Frontal cortex (tissue), 4 donors: ENCODE data around the gene CASK. TPM values are rescaled to one million over a fixed set of nuclear protein-coding genes. Genes with fewer than 3 reads are reported as not detected.
"Not testable (repeated sequence)": the region's sequence is repeated elsewhere in the genome, so short reads cannot be mapped to it uniquely, and the experiment has no call there.

ENCODE experiments used
- DNase-seq, 2 donors: peaks; one replicate each; pipeline ENCODE4 v3.0.0; 2012; ENCODE audit warnings: low spot score in 2 of 2
- FAIRE-seq: peaks from 2 replicates; lab custom pipeline; 2012; peaks lifted over from hg19 to GRCh38; lab: Jason Lieb, UNC
- total RNA-seq: library from RNA; depleted of rRNA; stranded (reverse); fragments of >200 nt; gene quantifications from one replicate; pipeline ENCODE4 v1.2.3, GENCODE V29; 2014
- donor health status: control.
- donor health status: control.
- donor health status: control.

The CASK gene
- total RNA-seq, 1 donor from 2014 or later = 72.6 TPM

DNA sequence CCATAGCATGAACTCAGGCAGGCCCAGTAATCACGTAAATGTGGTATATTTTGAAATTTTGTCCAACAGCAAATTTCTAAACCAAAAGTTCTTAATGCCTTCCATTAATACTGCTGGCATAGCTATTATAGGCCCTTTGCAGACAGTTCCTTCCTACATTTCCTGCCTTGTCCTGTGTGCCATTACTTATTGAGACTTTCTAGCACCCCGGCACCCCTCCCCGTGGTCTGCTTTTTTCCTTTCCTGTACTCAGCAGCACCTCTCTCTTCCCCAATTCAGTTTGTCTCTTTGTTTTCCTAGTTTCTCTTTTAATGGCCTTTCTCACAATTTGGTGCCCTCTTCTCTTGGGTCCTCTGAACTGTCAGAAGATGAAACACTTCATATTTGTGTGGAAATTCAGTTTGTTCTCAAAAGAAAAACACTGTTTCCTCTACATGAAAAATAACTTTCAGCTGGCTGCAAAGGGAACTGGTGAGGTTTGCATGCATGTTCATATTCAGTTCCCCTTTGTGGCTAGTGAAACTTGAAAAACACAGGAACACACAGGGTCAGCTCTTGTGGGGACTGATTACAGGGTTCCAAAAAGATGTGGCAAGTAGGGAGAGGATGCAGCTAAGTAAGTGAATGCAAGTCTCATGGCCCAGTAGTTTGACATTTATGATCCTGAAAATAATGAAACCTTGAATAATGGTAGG lies 217.5 kb downstream of the CASK start:
- DNase-seq (no peak), FAIRE-seq (no peak)

DNA sequence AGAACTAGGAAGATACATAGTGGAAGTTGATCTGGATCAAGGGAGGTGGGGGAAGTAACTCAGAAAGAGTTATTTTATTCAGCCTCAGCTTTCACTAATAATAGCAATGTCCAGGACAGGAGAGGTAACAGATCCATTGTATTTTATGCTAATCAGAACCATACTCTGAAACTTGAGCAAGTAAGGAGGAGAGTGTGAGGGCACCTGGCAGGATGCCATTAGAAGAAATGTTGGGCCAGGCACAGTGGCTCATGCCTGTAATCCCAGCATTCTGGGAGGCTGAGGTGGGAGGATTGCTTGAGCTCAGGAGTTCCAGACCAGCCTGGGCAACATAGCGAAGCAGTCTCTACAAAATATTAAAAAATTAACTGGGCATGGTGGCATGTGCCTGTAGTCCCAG lies 218.3 kb downstream of the CASK start:
- FAIRE-seq = no peak

DNA sequence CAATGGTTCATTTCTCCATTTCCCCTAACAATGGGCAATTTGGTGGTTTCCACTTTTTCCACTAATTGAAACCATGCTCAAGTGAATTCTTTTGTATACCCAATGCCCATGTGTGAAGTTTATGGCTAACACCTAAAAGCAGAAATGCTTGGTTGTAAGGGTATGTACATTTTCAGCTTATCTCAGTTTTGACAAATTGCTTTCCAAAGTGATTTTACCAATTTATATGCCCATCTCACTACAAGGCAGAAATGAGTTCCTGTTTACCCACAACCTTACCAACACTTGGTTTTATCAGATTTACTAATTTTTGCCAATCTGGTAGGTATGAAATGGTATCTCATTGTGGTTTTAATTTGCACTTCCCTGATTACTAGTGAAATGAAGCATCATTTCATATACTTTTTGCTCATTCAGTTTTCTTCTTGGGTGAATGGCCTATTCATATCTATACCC lies 219.8 kb downstream of the CASK start:
- DNase-seq = no peak
- no peak for FAIRE-seq

More for the DNA sequence above, 218.3 kb downstream of the CASK start:
- DNase-seq = no peak

DNA sequence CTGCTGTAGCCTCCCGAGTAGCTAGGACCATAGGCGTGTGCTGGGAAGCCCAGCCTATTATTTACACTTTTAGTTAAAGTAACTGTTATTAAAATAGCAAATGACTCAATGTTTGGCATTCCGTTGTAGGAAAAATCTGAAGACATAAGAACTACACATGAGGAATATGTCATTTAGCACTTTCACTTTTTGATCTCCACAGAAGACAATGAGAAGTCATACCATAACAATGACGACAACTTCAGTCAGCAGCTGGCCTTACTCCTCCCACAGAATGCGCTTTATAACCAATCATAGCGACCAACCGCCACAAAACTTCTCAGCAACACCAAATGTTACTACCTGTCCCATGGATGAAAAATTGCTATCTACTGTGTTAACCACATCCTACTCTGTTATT lies 227.9 kb downstream of the CASK start:
- FAIRE-seq (no peak), DNase-seq (no peak)

DNA sequence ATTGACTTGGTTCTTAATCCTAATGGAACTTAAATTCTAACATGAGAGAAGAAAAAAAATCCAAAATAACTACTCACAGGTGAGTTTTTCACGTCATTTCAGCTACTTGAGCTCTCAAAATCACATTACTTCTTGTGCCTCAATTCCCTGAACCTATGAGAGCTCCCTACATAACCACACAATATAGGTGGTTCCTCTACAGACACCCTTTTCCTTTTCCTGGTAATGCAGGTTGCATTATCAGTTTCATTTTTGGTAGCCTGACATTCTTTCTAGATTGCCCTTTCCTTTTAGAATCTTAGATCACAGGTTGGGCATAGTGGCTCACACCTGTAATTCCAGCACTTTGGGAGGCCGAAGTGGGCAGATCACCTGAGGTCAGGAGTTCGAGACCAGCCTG lies 230.3 kb downstream of the CASK start:
- no peak for FAIRE-seq
- no peak for DNase-seq

DNA sequence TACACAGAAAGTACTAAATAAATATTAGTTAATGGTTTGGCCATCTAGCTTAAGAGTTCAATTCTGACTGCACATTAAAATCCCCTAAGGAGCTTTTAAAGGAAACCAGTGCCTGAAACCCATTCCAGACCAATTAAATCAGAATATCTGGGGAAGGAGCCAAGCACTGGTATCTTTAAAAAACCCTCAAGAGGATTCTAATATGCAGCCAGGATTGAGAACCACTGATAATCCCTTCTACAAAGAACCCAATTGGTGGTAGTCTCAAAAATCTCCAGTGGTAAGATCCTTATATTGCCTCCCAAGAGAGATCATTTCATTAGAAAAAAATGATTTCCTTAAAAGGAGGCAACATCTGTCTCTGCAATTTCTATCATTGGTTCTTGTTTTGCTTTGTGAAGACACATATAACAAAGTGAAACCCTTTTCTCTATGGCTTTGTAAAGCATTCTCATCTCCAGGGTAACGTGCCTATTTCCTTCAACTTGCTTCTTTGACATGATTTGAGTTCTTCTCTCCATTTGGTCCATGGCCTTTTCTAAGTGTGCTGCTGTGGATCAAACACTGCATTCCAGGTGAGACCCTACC lies 231.1 kb downstream of the CASK start:
- FAIRE-seq (no peak), DNase-seq (no peak)

DNA sequence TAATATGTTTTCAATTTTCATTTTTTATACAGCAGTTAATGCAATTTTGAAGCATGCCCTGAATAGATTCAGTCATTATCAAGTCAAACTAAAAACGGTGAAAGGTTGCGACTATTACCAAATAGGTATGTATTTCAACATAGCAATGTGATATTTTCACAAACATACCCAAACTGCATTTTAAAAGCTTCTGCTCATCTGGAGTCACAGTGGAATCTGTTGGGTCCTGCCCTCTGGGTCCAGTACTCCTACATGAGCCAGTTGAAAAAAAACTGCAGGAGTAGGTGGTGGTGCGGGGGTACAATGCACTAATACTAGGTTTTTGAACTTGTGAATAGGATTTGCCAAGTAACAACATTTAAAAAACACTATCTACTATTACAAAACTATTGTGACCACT lies 233.6 kb downstream of the CASK start:
- FAIRE-seq (no peak), DNase-seq (no peak)

DNA sequence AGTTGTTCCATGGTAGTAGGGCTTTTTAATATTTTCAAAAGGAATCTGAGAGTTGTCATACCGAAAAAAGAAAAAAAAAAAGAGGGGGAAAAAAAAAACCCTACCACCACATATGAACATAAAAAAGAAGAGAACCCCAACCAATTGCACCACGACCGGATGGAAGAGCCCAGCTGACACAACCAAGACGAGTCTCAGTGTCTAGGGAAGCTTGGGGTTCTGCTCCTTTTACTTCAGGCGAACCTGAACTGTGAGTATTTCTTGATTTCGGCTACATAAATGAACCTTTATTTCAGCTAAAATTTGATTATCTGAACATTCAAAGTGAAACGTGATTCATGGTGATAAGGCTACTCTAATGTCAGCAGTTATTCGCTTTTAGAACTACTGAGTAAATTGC lies 234.5 kb downstream of the CASK start, which contains the start of gene GPR34:
GPR34 (plus strand) TSS at position 139 of the 400 bp plus-strand sequence. CDS start 6,661 bp downstream, outside the sequence.
- FAIRE-seq (no peak), DNase-seq (no peak)

DNA sequence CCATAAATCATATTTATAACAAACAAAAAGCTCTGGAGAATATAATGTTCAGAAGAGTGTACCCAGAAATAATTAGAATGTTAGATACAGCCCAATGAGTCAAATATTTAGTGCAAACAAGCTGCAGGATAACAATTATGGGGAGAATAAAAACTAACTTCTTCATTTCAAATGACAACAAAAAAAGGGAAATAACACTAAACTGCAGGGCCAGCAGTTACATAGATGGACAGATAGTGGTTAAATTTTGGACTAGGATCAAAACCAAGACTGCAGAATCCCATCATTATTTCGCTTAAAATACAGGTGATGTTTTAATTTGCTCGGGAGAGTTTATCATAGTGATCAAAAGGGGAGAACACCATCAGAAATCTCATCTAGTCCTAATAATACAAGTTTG lies 235.2 kb downstream of the CASK start:
- DNase-seq (no peak), FAIRE-seq (no peak)

DNA sequence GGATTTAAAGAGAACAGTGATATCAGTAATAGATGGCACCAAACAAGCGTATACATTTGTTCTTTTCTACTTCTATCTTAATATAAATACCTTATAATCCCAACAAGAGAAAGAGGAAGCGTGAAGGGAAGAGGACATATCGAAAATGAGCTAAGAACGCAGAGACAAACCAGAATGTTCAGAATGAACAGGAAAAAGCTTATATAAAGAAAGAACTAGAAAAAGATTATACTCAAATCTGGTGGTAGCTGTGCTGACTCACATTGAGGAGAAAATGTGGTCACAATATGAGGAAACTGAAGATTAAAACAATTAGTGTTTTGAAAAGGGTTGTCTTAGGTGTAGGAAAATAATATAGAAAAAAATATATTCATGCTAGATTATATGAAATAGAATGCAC lies 236.6 kb downstream of the CASK start:
- FAIRE-seq = no peak
- no peak for DNase-seq

DNA sequence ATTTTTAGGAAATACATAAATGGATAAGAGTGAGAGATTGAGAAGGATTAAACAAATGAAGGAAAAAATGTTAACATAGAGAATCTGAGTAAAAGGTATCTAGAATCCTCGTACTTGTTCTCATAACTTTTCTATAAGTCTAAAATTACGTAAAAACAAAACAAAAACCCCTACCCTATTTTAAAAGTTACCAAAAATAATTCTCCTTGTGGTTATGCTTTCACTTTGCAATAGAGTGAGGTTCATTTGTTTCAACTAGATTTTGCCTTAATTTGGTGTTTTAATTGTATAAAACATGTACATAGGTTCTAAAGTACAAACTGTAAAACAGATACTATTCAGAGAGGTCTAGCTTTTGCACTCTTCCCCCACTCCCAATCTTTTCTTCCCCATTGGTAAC lies 238.4 kb downstream of the CASK start:
- FAIRE-seq (no peak), DNase-seq (no peak)

DNA sequence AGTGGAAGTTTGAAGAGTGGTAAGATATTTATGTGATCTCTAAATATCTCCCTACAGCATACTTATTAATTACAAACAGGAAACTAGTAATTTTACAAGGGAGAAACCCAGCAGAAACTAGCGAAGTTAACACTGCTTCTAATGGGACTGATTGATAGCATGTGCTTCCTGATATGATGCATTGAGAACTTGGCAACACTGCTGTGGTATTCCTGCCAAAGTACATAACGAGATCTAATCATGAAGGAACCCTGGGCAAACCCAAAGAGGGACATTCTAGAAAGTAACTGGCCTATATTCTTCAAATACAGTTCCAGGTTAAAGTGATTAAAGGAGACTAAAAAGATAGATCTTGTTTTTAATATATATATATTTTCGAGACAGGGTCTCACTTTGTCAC lies 239.2 kb downstream of the CASK start:
- FAIRE-seq (no peak), DNase-seq (no peak)

DNA sequence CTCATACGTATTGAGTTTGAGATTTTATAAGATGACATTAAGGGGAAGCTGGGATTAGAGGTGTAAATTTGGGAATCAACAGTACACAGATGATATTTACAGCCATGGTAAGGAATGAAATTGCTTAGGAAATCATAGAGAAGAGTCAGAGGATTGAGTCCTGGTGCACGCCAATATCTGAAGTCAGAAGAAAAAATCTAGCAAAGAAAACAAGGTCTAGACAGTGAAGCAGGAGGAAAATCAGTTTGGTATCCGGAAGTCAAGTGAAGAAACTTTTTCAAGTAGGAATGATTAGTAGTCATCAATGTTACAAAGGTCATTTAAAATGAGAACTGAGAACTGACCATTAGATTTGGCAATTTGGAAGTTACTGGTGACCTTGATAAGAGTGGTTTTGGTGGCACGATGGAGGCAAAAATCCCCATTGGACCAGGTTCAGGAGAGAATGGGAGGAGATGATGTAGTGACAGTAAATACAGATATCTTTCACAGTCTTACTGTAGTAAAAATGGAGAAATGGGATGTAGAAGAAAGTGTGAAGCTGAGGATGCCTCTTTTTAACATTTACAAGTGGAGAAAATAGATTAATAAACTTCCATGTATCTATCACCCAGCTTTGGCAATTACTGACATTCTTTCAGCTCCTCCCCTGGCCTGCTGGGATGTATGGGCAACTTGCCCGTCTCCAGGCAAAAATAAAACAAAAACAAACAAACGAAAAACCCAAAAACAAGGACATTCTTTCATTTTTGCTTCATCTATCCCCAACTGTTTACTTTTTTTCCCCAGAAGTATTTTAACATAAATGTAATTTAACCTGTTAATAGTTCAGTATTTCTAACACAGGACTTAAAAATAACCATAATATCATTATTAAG lies 245.9 kb downstream of the CASK start:
- FAIRE-seq = no peak
- no peak for DNase-seq

DNA sequence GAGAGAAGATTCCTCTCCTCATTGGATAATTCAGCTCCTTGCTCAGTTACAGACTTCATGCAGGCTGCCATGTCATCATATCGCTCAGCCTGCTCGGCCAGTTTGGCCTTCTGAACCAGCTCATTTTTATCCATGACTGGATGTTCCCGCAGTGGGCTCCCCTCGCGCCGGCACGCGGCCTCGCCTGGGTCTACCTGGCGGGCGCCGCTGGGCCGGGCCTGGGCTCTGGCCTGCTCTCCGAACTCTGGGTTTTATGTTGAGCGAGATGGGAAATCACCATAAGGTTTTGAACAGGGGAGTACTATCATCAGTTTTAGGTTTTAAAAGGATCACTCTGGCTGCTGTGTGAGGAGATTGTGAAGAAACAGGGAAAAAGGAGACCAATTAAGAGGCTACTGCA lies 247.0 kb downstream of the CASK start:
- DNase-seq, FAIRE-seq: not testable (repeated sequence)

DNA sequence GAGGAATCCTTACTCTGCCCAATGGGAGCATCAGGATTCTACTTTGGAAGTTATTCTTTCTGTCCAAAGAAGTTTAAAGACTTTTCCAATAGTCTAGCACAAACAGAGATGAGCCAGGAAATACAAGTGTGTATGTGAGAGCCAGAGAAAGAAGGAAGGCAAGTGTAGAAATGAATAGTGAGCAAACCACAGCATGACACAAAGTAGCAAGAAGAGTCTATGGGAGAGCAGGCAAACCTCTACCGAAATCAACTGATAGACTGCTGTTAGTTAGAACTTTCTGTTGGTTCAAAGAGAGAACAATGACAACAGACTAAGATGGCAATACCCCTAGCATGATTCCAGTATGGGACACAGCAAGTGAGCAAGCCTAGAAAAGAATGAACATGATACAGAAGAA lies 250.7 kb downstream of the CASK start:
- FAIRE-seq (no peak), DNase-seq (no peak)

DNA sequence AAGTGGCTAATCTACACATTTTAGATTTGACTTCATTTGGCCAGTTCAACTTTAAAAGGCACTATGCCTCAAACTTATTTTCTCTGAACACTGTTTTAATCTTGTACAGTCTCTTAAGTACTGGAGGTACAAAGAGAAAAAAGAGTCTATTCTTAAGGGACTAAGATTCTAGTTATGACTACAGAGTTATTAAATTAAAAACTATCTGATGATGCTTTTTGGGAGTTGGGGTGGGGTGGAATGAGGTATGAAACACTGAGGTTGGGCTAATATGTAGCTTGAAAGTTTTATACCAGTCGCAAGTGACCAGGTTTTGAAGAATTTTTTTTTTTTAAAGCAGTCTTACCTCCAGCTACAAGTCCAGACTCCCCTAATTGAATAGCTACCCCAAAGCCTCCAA lies 252.3 kb downstream of the CASK start:
- FAIRE-seq (no peak), DNase-seq (no peak)

DNA sequence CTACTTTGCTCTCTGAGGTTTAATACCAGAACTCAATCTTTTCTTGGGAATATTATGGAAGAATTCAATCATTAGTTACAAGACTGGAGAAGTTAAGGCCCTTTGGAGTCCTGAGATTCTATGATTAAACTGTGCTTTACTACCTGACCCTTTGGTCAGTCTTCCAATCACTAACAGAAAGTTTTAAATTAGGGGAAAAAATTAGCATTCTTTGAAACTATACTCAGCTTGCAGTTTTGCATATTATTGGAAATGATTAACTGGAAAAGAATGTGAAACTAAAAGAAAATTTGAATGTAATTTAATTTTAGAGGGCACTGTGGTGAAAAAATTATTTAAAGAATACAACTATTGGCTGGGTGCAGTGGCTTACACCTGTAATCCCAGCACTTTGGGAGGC lies 253.2 kb downstream of the CASK start:
- DNase-seq (no peak), FAIRE-seq (no peak)

DNA sequence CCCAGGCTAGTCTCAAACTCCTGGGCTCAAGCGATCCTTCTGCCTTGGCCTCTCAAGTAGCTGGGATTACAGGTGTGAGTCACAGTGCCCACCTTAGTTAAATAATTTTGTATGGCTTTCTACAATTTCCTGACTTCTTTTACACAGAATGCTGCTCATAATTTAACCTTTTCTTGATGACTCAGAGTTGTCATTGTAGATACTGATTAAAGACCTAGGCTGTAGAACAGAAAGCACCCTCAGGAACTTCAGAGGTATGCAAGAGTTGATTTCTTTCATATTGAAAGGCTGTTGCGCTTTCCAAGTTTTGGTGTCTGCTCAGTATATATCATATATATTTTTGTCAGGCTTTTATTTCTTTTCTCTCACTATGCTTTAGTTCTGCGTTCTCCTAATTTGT lies 255.7 kb downstream of the CASK start:
- FAIRE-seq = no peak

DNA sequence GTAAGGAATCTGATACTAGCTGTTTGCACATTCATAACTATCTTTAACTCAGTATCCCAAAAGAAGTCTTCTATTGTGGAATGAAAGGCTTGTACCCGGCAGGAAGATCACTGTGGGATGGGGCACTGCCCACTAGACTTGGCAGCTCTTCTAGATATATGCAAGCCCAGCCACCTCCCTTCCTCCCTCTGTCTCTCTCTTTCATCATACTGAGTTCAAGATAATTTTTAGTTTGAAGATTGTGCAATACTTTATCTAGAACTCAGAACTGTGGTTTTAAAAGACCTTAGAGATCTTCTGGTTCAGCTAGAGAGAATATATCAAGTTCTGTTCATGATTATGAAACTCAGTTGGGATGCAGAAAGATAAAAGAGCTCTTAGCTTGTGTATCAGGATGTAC lies 257.1 kb downstream of the CASK start:
- FAIRE-seq = no peak
- DNase-seq = no peak

More for the DNA sequence above, 255.7 kb downstream of the CASK start:
- DNase-seq = no peak

DNA sequence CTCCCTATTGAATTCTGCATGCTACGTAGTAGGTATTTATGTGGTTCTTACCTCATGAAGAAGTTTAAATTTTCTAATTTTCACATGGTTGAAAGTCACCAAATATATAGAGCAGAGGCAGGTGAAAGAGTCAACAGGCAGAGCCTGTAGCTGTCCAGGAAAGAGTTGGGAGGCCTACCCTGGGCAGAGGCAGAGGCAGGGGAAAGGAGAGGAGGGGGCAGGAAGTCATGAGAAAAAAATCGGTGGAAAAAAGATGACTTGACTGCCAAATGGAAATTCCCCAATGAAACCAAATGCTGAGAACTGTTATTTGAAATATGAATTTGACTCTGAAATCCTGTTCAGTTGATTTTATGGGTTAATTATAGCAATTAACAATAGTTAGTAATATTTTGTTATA lies 257.7 kb downstream of the CASK start:
- no peak for DNase-seq
- no peak for FAIRE-seq

DNA sequence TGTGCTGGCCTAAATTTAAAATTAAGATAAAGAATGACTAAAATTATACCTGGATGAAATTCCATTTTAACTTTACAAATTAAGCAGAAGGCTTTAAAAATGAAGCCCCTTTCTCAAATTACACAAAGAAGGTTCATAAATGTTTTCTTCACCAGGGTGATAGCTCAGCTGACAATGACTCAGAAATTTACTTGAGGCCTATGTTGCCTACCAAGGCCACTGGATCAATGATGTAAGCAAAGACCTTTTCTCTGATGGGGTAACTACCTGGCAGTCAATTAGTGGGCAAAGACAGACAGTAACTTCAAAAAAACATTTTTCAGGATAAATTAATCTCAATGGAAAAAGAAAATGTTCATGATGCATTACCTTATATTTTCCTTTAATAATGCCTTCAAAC lies 258.4 kb downstream of the CASK start:
- DNase-seq (no peak), FAIRE-seq (no peak)
